HG03135 (cell line): ENCODE data around the gene PLEKHA3.
"Not testable (repeated sequence)": the region's sequence is repeated elsewhere in the genome, so short reads cannot be mapped to it uniquely, and the experiment has no call there.

Experiments used
- ATAC-seq: cut with Tn5 transposase; IDR thresholded peaks from one replicate; pipeline ENCODE4 v1.9.1; 2021; ENCODE audit warnings: mild to moderate bottlenecking, moderate library complexity; ENCODE audit not compliant: unreplicated experiment

Gene PLEKHA3

GRCh38 chr2:178522950-178523595 is 42.8 kb downstream of the PLEKHA3 start:
- peak; percentile 97 for ATAC-seq

- ATAC-seq: peak; percentile 15
These were observed 43.4 kb downstream of the PLEKHA3 start for GRCh38 chr2:178523596-178524134.

GRCh38 chr2:178525010-178525409 is 44.8 kb downstream of the PLEKHA3 start:
- ATAC-seq: not testable (repeated sequence)

GRCh38 chr2:178525460-178525859 is 45.2 kb downstream of the PLEKHA3 start:
- ATAC-seq: not testable (repeated sequence)

GRCh38 chr2:178526256-178526655 is 46.0 kb downstream of the PLEKHA3 start:
- no peak for ATAC-seq

- no peak for ATAC-seq
These were observed 47.3 kb downstream of the PLEKHA3 start for GRCh38 chr2:178527592-178527991.

GRCh38 chr2:178528647-178529046 is 48.4 kb downstream of the PLEKHA3 start:
- ATAC-seq: no peak

- ATAC-seq: no peak
These were observed 48.9 kb downstream of the PLEKHA3 start for GRCh38 chr2:178529194-178529593.

- no peak for ATAC-seq
These were observed 49.9 kb downstream of the PLEKHA3 start for GRCh38 chr2:178530131-178530530.

- ATAC-seq: peak; percentile 96
These were observed 50.4 kb downstream of the PLEKHA3 start for GRCh38 chr2:178530625-178531142.

- ATAC-seq: no peak
These were observed 50.9 kb downstream of the PLEKHA3 start for GRCh38 chr2:178531168-178531567.

GRCh38 chr2:178536037-178536436 is 55.8 kb downstream of the PLEKHA3 start:
- ATAC-seq: no peak

GRCh38 chr2:178542161-178542560 is 61.9 kb downstream of the PLEKHA3 start:
- no peak for ATAC-seq

- no peak for ATAC-seq
These were observed 62.3 kb downstream of the PLEKHA3 start for GRCh38 chr2:178542569-178542968.

- no peak for ATAC-seq
These were observed 70.1 kb downstream of the PLEKHA3 start for GRCh38 chr2:178550352-178550751.

GRCh38 chr2:178553047-178553446 is 72.8 kb downstream of the PLEKHA3 start:
- no peak for ATAC-seq
